ENCODE results near the gene COMMD3. TPM values are rescaled to one million over a fixed set of nuclear protein-coding genes. Genes with fewer than 3 reads are reported as not detected.

COMMD3 gene
- polyA plus RNA-seq, 3 donors = 44.9 to 140 (median 138) TPM

DNA sequence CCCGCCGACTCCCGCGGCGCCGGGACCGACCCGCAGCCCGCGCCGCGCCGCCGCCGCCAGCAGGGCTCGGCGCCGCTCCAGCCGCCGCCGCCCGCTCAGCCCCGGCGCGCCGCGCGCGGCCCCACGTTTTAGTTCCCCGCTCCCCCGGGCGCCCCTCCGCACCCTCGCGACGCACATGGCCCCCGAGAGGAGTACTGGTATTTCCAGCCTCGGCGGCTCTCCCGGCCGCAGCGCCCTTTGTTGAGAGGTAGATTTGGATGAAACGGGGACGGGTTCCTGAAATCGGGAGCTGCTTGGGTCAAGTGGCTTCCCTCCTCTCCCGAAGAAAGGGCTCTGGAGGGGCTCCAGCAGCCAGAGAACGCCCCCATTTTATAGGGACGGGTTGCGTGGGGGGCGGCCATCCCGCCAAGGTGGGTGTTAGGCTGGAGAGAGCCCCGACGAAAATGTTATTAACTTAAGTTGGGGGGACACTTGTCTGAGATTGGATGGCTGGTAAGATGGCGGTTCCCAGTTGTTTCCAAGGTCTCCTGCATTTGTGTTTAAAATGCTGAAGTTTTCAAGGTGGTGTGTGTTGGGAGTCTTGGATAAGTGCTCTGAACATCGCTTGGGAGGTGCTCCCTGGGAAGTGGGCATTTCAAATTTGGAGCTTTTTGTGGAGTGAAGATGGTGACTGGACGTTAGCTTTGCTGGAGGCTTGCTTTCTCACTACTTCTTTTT, 5.9 kb downstream of the COMMD3 start:
- DNase-seq = peak in 1 of 3 donors; percentile 8

More for the DNA sequence above, 5.9 kb downstream of the COMMD3 start:
- intact Hi-C loops (cut with micrococcal nuclease) = loop anchor here (5.0 to 10.0 kb wide), 4 partner anchors 95 to 787 kb away; partner anchors contain the start of genes DNAJC1 (in 1 of the 2) and MLLT10 (in 1 of the 2)
- peak overlapping the region; percentile 34 to 79 (median 58) for H3K4me3 ChIP-seq (replicated peaks in 1 of 3; ENCODE audit: low read depth in 2 of 3, low read length in 3 of 3)
- no peaks in the 10 kb centered on the region for H3K9me3 ChIP-seq (replicated peaks in 1 of 2; ENCODE audit: control insufficient read depth in 1 of 2, insufficient read depth in 1 of 2, low read length in 2 of 2)
- no peaks in the 10 kb centered on the region for H3K36me3 ChIP-seq (replicated peaks in 1 of 2; ENCODE audit: control insufficient read depth in 1 of 2, insufficient read depth in 2 of 2, low read length in 2 of 2)
- peaks cover 38 to 58% of the 10 kb centered on the region in 2 donors for H3K27me3 ChIP-seq (ENCODE audit: control insufficient read depth in 2 of 2, insufficient read depth in 2 of 2, low read length in 2 of 2)
- H4K20me1 ChIP-seq (ENCODE audit: insufficient read depth, low read length) = peaks cover 18% of the 10 kb centered on the region
- peaks cover 37 to 57% (median 40%) of the 10 kb centered on the region in 3 donors for H3K27me3 Mint-ChIP-seq (ENCODE audit: low read depth in 3 of 3)
- H3K9ac ChIP-seq (ENCODE audit: insufficient read depth, low read length, poor library complexity, severe bottlenecking) = peak overlapping the region; percentile 60
- peaks cover 50% of the 10 kb centered on the region for H3K4me1 Mint-ChIP-seq
- peaks cover 41 to 53% of the 10 kb centered on the region in 2 donors for H3K4me1 ChIP-seq (ENCODE audit: control insufficient read depth in 1 of 2, insufficient read depth in 2 of 2, low read length in 2 of 2)
- H3K4me2 ChIP-seq (replicated peaks; ENCODE audit: extremely low read depth, low read length, poor library complexity, severe bottlenecking) = peak overlapping the region; percentile 76
- H3K9me3 Mint-ChIP-seq = peaks cover 0 to 10% (median 5%) of the 10 kb centered on the region in 7 donors
- 1% methylated on average over 43 of the region's 57 CpGs for WGBS (ENCODE audit: insufficient coverage)
- H3K36me3 Mint-ChIP-seq = peaks cover 20 to 39% of the 10 kb centered on the region in 2 donors
- no peak overlapping the region for H3K27ac ChIP-seq (ENCODE audit: low read depth in 1 of 2, low read length in 2 of 2)
- TF ChIP-seq CTCF (IDR thresholded peaks at IDR 0.05) = no peak
- H3K79me2 ChIP-seq (ENCODE audit: insufficient read depth, low read length) = peaks cover 28% of the 10 kb centered on the region
- peak overlapping the region; percentile 95 to 98 for H3K4me3 Mint-ChIP-seq
- H2AFZ ChIP-seq (ENCODE audit: insufficient read depth, low read depth, low read length, poor library complexity, severe bottlenecking) = peak overlapping the region; percentile 59
- H3K27ac Mint-ChIP-seq = peak overlapping the region in 3 of 7 donors; percentile 74 to 87 (median 78)
